Loucy (cell line): Measurements from ENCODE around the gene ZW10.

Experiments
- EZH2phosphoT487 ChIP-seq: fragments of 200-600 bp; IDR thresholded peaks from 2 replicates; pipeline ENCODE4 v1.6.1; 2018; ENCODE audit warnings: antibody characterized with exemption, mild to moderate bottlenecking, moderate library complexity, borderline replicate concordance
- TF ChIP-seq, protein P1 (sequence below): fragments of 200-600 bp; sonication (generic); conservative IDR thresholded peaks from 2 replicates; pipeline ENCODE4 v1.5.1; 2014; ENCODE audit warnings: mild to moderate bottlenecking, antibody characterized with exemption, low read length

DNA sequence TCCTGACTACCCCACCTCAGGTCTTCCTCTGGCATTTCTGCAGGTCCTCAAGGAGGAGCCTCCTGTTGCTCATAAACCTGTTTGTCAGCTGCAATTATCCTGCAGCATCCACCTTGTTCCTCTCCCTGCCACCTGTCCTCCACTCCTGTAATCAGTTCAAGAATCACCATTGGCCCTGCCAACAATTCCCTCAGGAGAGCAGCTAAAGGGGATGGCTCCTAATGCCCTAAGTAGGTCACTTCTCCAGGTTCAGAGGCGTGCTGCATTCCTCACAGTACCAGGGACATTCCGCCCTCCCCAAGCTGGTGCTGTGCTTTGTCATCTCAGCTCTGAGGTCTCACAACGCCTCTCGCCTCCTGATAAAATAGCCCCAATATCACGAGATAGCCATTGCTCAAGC is 8.2 kb upstream of the ZW10 start:
- TF ChIP-seq, protein P1, sequence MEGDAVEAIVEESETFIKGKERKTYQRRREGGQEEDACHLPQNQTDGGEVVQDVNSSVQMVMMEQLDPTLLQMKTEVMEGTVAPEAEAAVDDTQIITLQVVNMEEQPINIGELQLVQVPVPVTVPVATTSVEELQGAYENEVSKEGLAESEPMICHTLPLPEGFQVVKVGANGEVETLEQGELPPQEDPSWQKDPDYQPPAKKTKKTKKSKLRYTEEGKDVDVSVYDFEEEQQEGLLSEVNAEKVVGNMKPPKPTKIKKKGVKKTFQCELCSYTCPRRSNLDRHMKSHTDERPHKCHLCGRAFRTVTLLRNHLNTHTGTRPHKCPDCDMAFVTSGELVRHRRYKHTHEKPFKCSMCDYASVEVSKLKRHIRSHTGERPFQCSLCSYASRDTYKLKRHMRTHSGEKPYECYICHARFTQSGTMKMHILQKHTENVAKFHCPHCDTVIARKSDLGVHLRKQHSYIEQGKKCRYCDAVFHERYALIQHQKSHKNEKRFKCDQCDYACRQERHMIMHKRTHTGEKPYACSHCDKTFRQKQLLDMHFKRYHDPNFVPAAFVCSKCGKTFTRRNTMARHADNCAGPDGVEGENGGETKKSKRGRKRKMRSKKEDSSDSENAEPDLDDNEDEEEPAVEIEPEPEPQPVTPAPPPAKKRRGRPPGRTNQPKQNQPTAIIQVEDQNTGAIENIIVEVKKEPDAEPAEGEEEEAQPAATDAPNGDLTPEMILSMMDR, result no peak
- no peak for TF ChIP-seq EZH2phosphoT487
